SW480 (cell line): ENCODE data around the gene GTSE1.

Experiments used
- DNase-seq: peaks from one replicate; pipeline ENCODE4 v3.0.0-alpha.2; 2016; ENCODE audit warnings: low spot score

The GTSE1 gene

DNA sequence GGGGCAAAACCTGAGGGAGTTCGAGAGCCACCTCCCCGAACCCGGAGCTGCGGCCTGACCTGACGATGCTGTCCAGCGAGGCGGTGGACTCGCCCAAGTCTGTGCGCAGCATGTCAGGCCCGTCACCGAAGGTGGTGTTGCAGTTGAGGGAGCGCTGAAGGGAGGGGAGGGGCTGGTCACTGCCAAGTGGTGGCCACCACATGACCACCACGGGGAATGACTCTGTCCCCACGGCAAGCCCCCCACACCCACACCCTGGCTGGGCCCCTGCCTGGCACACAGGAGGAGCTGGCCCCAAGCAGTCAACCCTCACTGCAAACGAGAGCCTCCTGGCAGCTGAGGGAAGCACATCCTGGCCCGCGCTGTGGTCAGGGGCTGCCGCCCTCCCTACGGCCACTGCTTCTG is 69.7 kb downstream of the GTSE1 start:
- DNase-seq, result no peak

- no peak for DNase-seq
Measured at GRCh38 chr22:46366801-46367706, 70.4 kb downstream of the GTSE1 start.

- DNase-seq, result peak; percentile 64
Measured at GRCh38 chr22:46367707-46368191, 71.1 kb downstream of the GTSE1 start.

DNA sequence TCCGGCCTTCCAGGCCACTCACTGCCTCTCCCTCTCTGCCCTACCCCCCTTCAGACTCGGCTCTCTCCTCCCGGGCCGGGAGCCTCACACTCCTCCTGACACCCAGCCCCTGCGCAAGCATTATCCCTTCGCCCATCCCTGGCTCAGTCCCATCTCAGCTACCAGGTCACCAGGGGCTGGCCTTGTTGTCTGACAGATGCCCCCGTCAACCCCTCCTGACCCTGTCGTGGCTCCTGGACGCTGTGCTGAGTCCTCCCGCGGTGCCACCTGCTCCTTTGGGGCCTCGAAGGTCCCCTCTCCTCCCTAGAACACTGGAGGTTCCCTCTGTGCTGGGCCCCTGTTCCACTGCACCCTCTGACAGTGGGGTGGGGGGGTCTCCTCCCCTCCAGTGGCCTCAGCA is 71.8 kb downstream of the GTSE1 start:
- DNase-seq, result no peak

DNA sequence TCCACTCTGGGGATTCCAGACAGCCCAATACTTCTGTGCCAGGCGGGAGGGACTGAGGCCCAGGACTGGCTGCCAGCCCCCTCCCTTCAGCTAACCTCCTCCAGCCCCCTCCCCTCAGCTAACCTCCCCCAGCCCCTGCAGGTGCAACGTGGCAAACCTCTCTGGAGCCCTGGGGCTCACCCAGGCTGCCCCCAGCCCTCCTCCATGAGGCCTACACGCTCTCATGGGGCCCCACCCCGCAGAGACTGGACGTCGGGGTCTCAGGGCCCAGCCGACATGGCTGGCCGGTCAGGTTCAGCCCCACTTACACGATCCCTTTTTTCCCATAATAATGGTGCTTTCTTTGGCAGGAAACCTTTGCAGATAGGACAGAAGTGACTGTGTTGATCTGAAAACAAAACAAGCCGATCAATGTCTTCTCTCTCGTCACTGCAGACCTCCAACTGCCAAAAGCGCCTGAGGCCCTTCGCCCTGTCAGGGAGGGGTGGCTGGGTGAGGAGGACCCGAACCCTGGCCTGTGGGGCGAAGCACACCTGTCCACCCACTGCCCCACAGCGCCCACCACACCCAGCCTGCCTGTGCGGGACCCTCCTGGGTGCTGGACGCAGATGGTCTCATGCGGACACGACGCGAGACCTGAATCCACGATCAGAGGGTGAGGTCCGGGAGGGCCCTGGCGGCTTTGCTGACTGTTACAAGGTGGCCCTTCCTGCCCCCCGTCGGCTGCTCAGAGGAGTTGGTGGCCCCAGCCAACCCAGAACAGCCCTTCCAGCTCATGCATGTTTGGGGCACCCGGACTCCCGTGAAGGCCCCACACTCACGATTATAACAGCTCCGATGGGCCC is 72.4 kb downstream of the GTSE1 start:
- DNase-seq, result no peak

DNA sequence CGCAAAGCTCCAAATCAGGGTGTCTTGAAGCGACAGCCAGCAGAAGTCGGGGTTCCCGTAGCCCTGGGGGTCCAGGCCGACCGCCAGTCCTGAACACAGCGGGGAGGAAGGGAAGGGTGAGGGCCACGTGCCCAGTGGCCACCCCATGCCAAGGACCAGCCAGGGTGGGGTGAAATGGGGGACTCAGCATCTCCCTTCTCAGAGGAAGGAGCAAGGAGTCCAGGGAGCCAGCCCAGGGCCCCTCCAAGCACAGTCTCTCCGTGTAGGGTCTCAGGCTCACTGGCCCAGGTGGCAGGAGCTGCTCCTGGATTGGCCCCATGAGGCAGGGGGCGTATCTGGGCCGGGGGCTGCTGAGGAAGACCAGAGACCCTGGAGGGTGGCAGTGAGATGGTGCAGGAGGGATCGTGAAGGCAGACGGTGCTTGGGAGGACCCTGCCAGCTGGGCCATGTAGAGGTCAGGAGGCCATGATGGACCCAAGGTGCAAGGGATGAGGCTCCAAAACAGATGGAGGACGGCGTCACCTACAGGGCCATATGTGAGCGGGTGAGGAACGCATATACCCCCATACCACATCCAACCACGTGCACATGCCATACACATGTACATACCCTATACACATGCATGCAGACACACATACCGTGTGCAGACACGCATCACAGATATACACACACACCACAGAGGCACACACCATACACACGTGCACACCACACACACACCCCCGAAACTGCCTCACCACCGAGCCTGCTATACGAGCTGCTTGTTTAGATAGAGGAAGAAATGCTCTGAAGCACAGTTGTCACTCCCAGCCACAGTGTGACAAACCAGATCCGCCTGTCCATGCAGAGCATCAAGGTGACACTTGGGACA is 73.3 kb downstream of the GTSE1 start:
- no peak for DNase-seq

- DNase-seq, result no peak
Measured at GRCh38 chr22:46370584-46371291, 74.1 kb downstream of the GTSE1 start.

GRCh38 chr22:46371623-46372226 is 75.1 kb downstream of the GTSE1 start:
- DNase-seq, result no peak

- no peak for DNase-seq
Measured at GRCh38 chr22:46372686-46373085, 76.0 kb downstream of the GTSE1 start.

GRCh38 chr22:46373159-46373558 is 76.5 kb downstream of the GTSE1 start:
- no peak for DNase-seq

DNA sequence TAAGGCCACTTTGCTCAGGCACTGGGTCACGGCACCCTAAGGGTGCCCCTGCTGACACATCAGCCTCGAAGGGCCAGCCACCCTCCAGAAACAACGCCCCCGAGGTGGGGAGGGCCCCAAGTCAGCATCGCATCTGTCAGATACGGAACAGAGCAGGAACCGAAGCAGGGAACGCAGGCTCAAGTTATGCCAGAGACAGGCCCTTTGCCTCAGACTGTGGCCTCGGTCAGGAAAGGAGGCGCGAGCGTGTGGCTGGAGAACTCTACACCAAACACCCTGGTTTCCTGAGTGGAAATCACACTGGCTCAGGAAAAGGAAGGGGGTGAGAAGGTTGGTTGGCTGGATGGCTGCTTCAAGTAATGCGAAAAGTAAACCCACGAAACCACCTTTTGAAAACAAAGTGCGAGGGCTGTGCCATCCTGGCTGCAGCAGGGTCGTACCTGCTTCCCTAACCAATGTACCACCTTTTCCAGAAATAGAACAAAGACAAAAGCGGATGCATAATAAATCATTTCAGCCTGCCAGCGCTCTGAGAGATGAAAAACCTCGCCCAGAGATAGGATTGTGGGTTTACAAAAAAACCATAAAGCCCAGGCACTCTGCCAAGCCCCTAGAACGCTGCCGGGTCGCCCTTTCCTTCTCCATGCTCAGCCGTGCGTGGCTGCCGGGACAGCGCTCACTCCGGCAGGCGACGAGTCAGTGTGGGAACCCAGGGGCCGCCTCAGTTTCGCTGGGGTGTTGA is 77.4 kb downstream of the GTSE1 start:
- DNase-seq, result peak; percentile 85

- no peak for DNase-seq
Measured at GRCh38 chr22:46374663-46375474, 78.2 kb downstream of the GTSE1 start.

GRCh38 chr22:46376111-46376510 is 79.4 kb downstream of the GTSE1 start:
- DNase-seq, result no peak

- DNase-seq, result no peak
Measured at GRCh38 chr22:46376908-46377524, 80.3 kb downstream of the GTSE1 start.

DNA sequence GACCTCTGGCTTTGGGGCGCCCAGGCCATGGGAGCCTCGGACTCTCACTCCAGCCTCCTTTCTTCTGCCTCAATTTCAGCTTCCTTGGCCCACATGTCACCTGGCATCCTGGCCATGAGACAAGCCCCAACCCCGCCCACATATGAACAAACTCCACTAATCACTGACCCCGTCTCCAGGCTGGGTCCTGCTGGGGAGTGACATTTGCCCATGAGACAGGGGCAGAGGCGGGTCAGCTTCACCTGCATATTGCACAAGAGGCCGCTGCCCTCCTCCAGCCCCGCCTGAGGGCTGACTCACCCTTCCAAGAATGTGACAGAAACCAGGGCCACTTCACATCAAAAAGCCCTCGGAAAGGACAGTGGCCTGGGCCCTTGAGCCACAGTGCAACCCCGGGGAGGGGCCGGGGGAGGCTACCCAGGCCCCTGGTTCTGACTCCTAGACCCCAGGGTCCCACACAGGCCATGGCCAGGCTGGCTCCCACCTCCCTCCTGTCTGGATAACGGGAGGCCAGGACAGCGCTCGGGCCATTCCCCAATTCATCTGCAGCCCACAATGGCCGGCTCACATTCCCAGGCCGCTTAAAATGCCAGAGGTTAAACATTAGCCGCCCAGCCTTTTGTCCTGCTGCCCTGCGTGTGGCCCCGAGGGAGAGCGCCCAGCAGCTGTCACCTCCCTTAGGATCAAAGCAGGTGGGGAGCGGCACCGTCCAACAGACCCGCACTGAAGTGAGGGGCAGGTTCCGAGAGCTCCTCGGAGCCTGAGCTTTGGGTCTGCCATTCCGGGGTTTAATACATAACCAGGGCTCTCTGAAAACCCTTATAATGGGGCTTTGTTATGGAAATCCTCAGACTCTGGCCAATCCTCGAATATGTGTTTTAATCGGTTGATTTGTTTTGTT is 81.1 kb downstream of the GTSE1 start:
- peak; percentile 94 for DNase-seq

DNA sequence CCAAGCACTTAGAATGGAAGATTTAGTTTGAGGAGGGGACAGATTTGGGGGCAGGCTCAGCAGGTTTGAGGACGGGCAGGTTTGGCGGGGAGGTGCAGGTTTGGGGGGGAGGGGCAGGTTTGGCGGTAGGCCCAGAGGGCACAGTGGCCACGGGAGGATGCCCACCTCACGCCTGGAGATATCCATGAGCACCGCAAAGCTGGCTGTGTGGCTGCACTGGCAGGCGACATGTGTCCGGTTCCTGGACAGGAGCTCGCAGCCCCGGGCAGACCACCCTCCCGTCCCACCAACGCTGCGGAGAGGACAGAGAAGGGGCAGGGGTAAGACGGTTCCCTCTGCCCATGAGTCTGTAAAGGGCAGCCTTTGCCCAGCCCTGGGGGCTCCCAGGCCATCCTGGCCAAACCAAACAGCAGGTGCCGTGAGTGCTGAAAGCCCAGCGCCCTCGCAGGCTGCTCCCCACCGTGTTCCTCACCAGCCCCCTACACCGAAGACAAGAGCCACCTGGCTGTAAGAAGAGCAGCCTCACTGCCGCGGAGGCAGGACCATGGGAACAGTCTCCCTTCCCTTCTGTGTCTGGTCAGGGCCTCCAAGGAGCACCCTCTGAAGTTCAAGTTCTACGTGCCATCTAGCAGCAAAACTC is 81.9 kb downstream of the GTSE1 start:
- DNase-seq, result no peak
